ENCODE results near the gene PAX5. TPM values are rescaled to one million over a fixed set of nuclear protein-coding genes. Genes with fewer than 3 reads are reported as not detected.

The PAX5 gene
- total RNA-seq, 1 donor from 2014 or later, result not detected

DNA sequence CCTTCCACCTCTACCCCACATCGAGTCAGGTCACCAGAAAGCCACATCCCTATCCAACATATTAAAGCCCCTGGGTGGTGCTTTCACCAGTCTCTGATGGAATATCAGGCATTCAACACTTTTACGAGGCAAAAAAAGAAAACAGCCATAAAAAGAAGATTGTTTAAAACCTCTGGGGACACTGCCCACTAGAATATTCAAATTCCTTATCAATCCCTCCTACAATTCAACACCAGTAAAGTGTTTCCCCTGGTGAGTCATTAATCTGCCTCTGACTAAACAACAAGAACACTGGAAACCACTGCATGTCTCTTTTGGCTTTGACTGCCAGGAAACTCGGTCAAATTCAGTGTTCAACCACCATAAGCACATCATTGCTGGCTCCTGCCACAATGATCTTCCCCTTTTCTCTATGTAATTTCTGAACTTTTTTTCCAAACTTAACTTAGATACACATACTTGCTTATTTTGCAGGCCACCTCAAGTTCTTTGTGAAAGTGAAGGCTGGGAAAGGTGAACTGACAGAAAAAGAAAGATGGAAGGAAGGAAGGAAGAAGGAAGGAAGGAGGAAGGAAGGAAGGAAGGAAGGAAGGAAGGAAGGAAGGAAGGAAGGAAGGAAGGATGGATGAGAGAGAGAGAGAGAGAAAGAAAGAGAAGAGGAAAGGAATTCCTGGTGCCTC lies 105.3 kb downstream of the PAX5 start:
- intact Hi-C loops (cut with DNase I), result no loop called here
- TF ChIP-seq CTCF (IDR thresholded peaks at IDR 0.05), result no peak
- H3K4me3 ChIP-seq, result no peak overlapping the region
- no peaks in the 10 kb centered on the region for H3K9me3 ChIP-seq
- no peak overlapping the region for H3K27ac ChIP-seq
- no peaks in the 10 kb centered on the region for H3K36me3 ChIP-seq
- DNase-seq (ENCODE audit: low spot score in 2 of 2), result no peak
- no peaks in the 10 kb centered on the region for H3K27me3 ChIP-seq
- no peaks in the 10 kb centered on the region for H3K4me1 ChIP-seq

DNA sequence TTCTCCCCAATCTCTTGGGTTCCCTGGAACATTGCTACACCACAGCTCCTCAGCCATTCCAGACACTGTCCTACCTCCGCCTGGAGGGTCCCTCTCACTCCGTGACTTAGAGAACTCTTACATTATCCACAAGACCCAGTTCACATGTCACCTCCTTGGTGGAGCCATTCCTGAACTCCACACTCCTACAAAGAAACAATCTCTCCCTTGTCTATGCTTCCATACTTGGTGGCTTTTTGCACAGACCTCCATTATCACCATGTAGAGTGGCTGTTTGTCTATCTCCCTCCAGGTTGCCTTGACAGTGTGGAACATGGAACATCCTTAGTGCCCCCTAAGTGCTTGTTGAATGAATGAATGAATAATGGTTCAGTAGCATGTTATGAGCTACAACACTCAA lies 105.9 kb downstream of the PAX5 start:
- intact Hi-C loops (cut with DNase I), result no loop called here
- no peaks in the 10 kb centered on the region for H3K9me3 ChIP-seq
- TF ChIP-seq CTCF (IDR thresholded peaks at IDR 0.05), result no peak

DNA sequence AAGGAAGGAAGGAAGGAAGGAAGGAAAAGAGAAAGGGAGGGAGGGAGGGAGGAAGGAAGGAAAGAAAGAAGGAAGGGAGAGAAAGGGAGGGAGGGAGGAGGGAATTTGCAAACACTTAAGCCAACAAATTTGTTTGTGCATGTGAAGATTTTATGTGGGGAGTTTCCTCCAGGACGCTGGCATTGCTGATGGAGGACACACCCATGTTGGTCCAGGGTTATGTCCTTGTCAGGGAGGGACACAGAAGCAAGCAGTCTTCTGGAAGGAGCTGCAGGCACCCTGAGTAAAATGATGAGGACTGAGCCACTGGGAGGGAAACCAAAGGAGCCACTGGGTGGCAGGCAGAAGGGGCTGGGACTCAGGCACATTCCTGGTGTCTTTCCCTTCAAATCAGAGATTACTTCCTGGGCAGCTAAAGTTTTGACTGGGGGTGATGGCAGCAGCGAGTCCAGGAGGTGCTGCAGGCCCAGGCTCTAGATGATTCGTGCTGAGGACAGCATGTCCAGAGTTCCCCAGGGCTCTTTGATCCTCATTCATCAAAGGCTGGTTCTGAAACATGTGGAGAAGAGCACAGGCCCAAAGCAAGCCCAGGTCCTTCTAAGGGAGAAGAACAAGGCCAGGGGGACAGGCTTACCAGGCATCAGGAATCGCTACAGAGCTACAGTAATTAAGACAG lies 109.2 kb downstream of the PAX5 start:
- H3K9me3 ChIP-seq, result no peaks in the 10 kb centered on the region
- no peaks in the 10 kb centered on the region for H3K27me3 ChIP-seq
- no peaks in the 10 kb centered on the region for H3K4me1 ChIP-seq
- no peak for TF ChIP-seq CTCF (IDR thresholded peaks at IDR 0.05)
- no peaks in the 10 kb centered on the region for H3K36me3 ChIP-seq
- H3K27ac ChIP-seq, result no peak overlapping the region
- H3K4me3 ChIP-seq, result no peak overlapping the region
- DNase-seq (ENCODE audit: low spot score in 2 of 2), result no peak
- intact Hi-C loops (cut with DNase I), result no loop called here

More for the DNA sequence above, 105.9 kb downstream of the PAX5 start:
- H3K4me1 ChIP-seq, result no peaks in the 10 kb centered on the region
- H3K27ac ChIP-seq, result no peak overlapping the region
- H3K36me3 ChIP-seq, result no peaks in the 10 kb centered on the region
- no peak overlapping the region for H3K4me3 ChIP-seq
- no peaks in the 10 kb centered on the region for H3K27me3 ChIP-seq
- DNase-seq (ENCODE audit: low spot score in 2 of 2), result no peak

DNA sequence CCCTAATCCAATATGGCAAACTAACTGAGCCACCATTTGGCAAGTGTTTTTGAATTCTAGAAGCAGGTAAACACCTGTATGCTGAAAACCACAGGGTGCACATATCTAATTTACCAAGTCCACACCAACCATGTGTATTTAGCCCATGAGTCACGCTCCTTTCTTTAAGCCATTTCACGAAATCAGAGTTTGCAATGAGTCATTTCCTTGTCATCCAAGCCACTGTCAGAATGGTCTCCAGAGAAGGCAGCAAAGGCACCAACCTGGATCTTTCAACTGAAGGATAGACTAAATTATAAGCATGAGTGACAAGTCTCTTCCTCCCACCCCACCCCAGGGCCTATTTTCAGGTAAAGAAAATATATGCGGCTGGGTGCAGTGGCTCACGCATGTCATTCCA lies 110.0 kb downstream of the PAX5 start:
- no peak for DNase-seq (ENCODE audit: low spot score in 2 of 2)
- intact Hi-C loops (cut with DNase I), result no loop called here
- H3K27ac ChIP-seq, result no peak overlapping the region
- H3K36me3 ChIP-seq, result no peaks in the 10 kb centered on the region
- no peaks in the 10 kb centered on the region for H3K4me1 ChIP-seq
- no peak for TF ChIP-seq CTCF (IDR thresholded peaks at IDR 0.05)
- no peaks in the 10 kb centered on the region for H3K9me3 ChIP-seq
- no peak overlapping the region for H3K4me3 ChIP-seq
- no peaks in the 10 kb centered on the region for H3K27me3 ChIP-seq

DNA sequence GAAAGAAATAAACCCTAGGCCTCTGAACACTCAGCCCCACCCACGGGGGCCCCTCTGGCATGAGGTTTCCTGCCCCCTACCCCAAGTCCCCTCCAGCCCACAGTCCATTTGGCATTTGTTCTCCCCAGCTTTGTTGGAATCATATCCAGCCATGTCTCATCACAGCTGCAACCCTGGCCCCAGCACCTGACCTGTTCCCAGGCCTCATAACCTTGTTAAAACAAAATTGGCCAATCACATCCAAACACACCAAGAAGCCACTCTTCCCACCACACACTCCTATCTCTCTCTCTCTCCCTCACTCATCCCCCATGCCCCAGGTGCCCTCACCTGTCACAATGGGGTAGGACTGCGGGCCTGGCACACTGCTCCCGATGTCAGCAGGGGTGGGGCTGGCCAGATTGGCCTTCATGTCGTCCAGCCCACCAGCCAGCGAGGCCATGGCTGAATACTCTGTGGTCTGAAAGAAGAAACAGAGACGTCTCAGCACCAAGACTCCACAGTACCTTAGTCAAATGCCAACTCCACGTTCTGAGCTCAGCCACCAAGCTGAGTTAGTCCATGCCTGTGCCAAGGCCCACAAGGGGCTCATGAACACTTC lies 110.9 kb downstream of the PAX5 start:
- Histone ChIP-seq H3K4me3 (no peak overlapping the region), H3K9me3 (no peaks in the 10 kb centered on the region), H3K27me3 (no peaks in the 10 kb centered on the region), H3K36me3 (no peaks in the 10 kb centered on the region), H3K27ac (no peak overlapping the region), H3K4me1 (no peaks in the 10 kb centered on the region)
- DNase-seq (ENCODE audit: low spot score in 2 of 2), result no peak
- intact Hi-C loops (cut with DNase I), result no loop called here
- no peak for TF ChIP-seq CTCF (IDR thresholded peaks at IDR 0.05)

Data from ascending aorta (tissue), 2 donors.